HG03045 (cell line): Measurements from ENCODE around the gene ADAMTSL2.

ENCODE experiments used
- ATAC-seq: cut with Tn5 transposase; IDR thresholded peaks from one replicate; pipeline ENCODE4 v1.9.1; 2021; ENCODE audit warnings: mild to moderate bottlenecking, moderate library complexity; ENCODE audit not compliant: unreplicated experiment

The ADAMTSL2 gene

GRCh38 chr9:133516256-133516960 is 18.1 kb upstream of the ADAMTSL2 start:
- no peak for ATAC-seq

GRCh38 chr9:133516961-133517350 is 17.5 kb upstream of the ADAMTSL2 start:
- no peak for ATAC-seq

GRCh38 chr9:133517711-133518110 is 16.8 kb upstream of the ADAMTSL2 start:
- ATAC-seq, result no peak

GRCh38 chr9:133518200-133518599 is 16.3 kb upstream of the ADAMTSL2 start:
- no peak for ATAC-seq

- no peak for ATAC-seq
Measured at GRCh38 chr9:133518706-133519449, 15.6 kb upstream of the ADAMTSL2 start.

- ATAC-seq, result no peak
Measured at GRCh38 chr9:133519693-133520092, 14.8 kb upstream of the ADAMTSL2 start.

- no peak for ATAC-seq
Measured at GRCh38 chr9:133520121-133520835, 14.2 kb upstream of the ADAMTSL2 start.

- ATAC-seq, result no peak
Measured at GRCh38 chr9:133521122-133522072, 13.1 kb upstream of the ADAMTSL2 start.

- ATAC-seq, result no peak
Measured at GRCh38 chr9:133522073-133522910, 12.2 kb upstream of the ADAMTSL2 start.

GRCh38 chr9:133523106-133523505 is 11.4 kb upstream of the ADAMTSL2 start:
- no peak for ATAC-seq

GRCh38 chr9:133524146-133524545 is 10.4 kb upstream of the ADAMTSL2 start:
- no peak for ATAC-seq

- ATAC-seq, result no peak
Measured at GRCh38 chr9:133524679-133525228, 9.8 kb upstream of the ADAMTSL2 start, which contains the start of gene MYMK. MYMK (minus strand) TSS chr9:133524959; CDS start chr9:133524844, 115 bp downstream.

- no peak for ATAC-seq
Measured at GRCh38 chr9:133525677-133526076, 8.8 kb upstream of the ADAMTSL2 start.

- no peak for ATAC-seq
Measured at GRCh38 chr9:133526721-133527321, 7.7 kb upstream of the ADAMTSL2 start.

- no peak for ATAC-seq
Measured at GRCh38 chr9:133527444-133527920, 7.0 kb upstream of the ADAMTSL2 start.

GRCh38 chr9:133528001-133528875 is 6.3 kb upstream of the ADAMTSL2 start:
- no peak for ATAC-seq

- ATAC-seq, result no peak
Measured at GRCh38 chr9:133528876-133529241, 5.6 kb upstream of the ADAMTSL2 start.

GRCh38 chr9:133529457-133529856 is 5.0 kb upstream of the ADAMTSL2 start:
- no peak for ATAC-seq
